Measurements from ENCODE around the gene TMEM121B.

The TMEM121B gene

DNA sequence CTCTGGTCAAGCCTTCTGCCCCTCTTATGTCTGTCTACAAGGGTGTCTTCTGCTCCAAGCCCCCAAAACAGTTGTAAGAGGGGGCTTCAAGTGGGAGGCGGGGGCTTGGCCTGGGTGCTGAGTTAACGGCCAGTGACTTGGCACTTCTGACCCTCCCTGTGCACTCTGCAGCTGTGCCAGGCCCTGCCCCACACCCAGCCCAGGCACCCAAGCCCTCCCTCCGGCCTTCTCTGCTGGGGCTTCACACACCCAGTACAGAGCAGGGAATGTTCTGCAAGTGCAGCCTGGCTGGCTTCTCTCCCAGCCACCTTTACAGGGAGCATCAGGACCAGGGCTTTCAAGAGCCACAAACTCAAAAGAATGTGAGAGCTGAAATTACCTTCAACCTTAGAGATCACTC is 3.8 kb downstream of the TMEM121B start:
- H3K36me3 ChIP-seq: no peaks in the 10 kb centered on the region
- no peak overlapping the region for H3K4me3 ChIP-seq
- TF ChIP-seq, protein P1, sequence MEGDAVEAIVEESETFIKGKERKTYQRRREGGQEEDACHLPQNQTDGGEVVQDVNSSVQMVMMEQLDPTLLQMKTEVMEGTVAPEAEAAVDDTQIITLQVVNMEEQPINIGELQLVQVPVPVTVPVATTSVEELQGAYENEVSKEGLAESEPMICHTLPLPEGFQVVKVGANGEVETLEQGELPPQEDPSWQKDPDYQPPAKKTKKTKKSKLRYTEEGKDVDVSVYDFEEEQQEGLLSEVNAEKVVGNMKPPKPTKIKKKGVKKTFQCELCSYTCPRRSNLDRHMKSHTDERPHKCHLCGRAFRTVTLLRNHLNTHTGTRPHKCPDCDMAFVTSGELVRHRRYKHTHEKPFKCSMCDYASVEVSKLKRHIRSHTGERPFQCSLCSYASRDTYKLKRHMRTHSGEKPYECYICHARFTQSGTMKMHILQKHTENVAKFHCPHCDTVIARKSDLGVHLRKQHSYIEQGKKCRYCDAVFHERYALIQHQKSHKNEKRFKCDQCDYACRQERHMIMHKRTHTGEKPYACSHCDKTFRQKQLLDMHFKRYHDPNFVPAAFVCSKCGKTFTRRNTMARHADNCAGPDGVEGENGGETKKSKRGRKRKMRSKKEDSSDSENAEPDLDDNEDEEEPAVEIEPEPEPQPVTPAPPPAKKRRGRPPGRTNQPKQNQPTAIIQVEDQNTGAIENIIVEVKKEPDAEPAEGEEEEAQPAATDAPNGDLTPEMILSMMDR (IDR thresholded peaks at IDR 0.05): no peak
- H3K9me3 ChIP-seq: no peaks in the 10 kb centered on the region
- H3K27ac ChIP-seq: no peak overlapping the region
- peaks cover 0 to 42% of the 10 kb centered on the region in 2 donors for H3K27me3 ChIP-seq
- DNase-seq: no peak
- intact Hi-C loops (cut with DNase I; ENCODE audit: low total_unique reads): no loop called here
- H3K4me1 ChIP-seq: peaks cover 0 to 18% (median 14%) of the 10 kb centered on the region in 4 donors

DNA sequence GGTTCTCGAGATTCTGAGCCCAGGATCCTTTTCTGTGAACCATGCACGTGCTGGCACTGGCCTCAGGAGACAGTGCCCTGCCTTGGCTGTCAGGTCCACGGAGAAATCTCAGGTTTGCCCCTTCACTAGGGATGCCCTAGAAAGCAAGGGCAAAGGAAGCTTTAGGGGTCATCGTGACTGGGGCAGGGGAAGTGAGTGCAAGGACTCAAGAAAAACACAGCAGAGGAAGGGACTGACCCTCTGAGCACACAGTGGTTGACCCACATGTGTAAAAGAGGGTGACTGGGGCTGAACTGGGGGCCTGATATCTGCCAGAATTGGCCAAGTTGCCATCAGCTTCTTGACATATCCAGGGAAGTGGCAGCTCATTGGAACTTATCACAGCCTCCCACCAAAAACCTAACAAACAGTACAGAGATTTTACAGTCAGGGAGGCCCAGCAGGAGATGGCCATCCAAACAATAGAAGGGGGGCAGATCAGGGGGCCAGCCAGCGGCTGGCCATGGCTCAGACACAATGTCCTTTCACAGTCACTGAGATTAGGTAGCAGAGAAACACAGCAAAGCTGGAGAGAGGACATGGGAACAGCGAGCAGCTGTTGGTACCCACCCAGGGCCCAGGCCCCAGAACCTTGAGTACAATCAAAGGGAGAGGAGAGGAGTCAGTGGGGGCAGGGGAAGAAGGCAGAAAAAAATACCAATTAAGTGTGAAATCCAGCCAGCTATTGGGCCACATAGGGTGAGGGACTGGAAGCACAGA is 4.4 kb downstream of the TMEM121B start:
- TF ChIP-seq, protein P1 (IDR thresholded peaks at IDR 0.05): no peak
- H3K27ac ChIP-seq: no peak overlapping the region
- intact Hi-C loops (cut with DNase I; ENCODE audit: low total_unique reads): no loop called here

DNA sequence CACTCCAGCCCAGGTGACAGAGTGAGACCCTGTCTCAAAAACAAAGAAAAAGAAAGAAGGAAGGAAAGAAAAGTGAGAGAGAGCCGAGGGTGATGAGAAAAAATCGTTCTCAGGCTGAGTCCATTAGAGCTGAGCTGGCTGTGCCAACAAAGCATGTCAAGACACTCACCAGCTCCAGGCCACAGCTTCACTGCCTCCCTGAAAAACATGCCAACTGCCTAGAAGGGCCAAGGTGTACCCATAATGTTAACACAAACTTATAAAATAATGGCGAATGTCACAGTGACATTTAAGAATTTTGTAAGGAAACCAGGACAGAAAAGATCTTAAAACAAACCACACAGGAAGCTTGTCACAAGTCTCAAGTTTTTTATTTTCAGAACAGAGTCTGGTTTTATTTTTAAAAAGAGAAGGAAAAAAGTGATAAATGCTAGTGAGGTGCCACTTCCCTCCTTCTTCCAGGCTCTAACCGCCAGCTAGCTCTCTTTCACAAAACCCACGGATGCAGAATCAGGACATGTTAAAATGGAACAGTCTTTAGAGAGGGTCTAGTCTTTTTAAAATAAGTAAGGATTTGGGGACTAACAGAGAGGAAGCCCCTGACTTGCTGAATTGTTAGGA is 5.1 kb downstream of the TMEM121B start:
- intact Hi-C loops (cut with DNase I; ENCODE audit: low total_unique reads): no loop called here
- Histone ChIP-seq H3K27ac (no peak overlapping the region), H3K36me3 (no peaks in the 10 kb centered on the region), H3K9me3 (no peaks in the 10 kb centered on the region), H3K27me3 (peaks cover 0 to 28% of the 10 kb centered on the region in 2 donors), H3K4me1 (peaks cover 0 to 10% (median 5%) of the 10 kb centered on the region in 4 donors), H3K4me3 (no peak overlapping the region)
- TF ChIP-seq, protein P1 (IDR thresholded peaks at IDR 0.05): no peak
- DNase-seq: no peak

More for the DNA sequence above, 4.4 kb downstream of the TMEM121B start:
- no peak for DNase-seq
- H3K9me3 ChIP-seq: no peaks in the 10 kb centered on the region
- H3K4me3 ChIP-seq: no peak overlapping the region
- H3K36me3 ChIP-seq: no peaks in the 10 kb centered on the region
- H3K4me1 ChIP-seq: peaks cover 0 to 17% (median 12%) of the 10 kb centered on the region in 4 donors
- peaks cover 0 to 35% of the 10 kb centered on the region in 2 donors for H3K27me3 ChIP-seq

DNA sequence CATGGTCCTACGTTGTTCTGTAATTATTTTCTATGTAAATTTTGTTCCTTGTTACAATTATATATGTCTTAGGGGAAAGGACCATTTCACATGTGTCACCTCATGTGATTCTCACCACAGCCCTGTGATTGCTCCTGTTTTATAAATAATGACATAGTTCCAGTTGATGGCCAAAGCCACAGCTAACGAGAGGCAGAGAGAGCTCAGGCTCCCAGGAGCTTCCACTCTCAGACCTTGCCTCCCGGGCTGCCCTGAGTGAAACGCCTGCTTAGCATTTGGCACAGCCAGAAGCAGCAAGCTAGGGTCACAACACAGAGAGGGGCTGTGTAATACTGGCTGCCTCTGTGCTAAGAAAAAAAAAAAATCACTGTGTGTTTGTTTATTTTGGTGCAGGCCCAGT is 5.9 kb downstream of the TMEM121B start:
- Histone ChIP-seq H3K4me3 (no peak overlapping the region), H3K4me1 (peaks cover 0 to 1% (median 0%) of the 10 kb centered on the region in 4 donors), H3K27me3 (peaks cover 0 to 21% of the 10 kb centered on the region in 2 donors), H3K9me3 (no peaks in the 10 kb centered on the region), H3K36me3 (no peaks in the 10 kb centered on the region), H3K27ac (no peak overlapping the region)
- DNase-seq: no peak
- TF ChIP-seq, protein P1 (IDR thresholded peaks at IDR 0.05): no peak
- intact Hi-C loops (cut with DNase I; ENCODE audit: low total_unique reads): no loop called here

DNA sequence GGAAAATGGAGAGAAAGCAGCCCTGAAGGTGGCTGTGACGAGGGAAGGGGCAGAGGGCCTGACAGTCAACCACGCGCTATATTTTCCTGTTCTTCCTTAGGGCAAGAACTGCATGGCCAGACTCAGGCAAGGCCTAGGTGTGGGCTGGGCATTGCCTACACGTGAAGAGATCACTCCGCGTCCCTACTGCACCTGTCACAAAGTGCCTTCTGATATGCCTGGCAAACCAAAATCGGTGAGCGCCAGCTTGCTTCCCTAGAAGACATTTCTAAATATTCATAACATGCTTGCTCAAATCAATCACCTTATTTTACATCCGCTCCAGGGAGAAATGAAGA is 6.3 kb downstream of the TMEM121B start:
- peaks cover 0 to 18% of the 10 kb centered on the region in 2 donors for H3K27me3 ChIP-seq
- H3K27ac ChIP-seq: no peak overlapping the region

More for the DNA sequence above, 6.3 kb downstream of the TMEM121B start:
- TF ChIP-seq, protein P1 (IDR thresholded peaks at IDR 0.05): no peak
- intact Hi-C loops (cut with DNase I; ENCODE audit: low total_unique reads): no loop called here
- Histone ChIP-seq H3K4me3 (no peak overlapping the region), H3K4me1 (no peaks in the 10 kb centered on the region), H3K36me3 (peaks cover 0 to 3% (median 3%) of the 10 kb centered on the region in 3 donors), H3K9me3 (no peaks in the 10 kb centered on the region)
- DNase-seq: no peak
